HG02884 (cell line): ENCODE data around the gene TRAF3.
A peak's percentile ranks its signal among the peaks of the same experiment; 100 is the strongest.
"Not testable (repeated sequence)": the region's sequence is repeated elsewhere in the genome, so short reads cannot be mapped to it uniquely, and the experiment has no call there.

ENCODE experiments used
- ATAC-seq: cut with Tn5 transposase; IDR thresholded peaks from one replicate; pipeline ENCODE4 v1.9.1; 2021; ENCODE audit warnings: mild to moderate bottlenecking, moderate library complexity; ENCODE audit not compliant: unreplicated experiment

The TRAF3 gene

GRCh38 chr14:102751088-102751487, 26.2 kb upstream of the TRAF3 start:
- ATAC-seq = no peak

GRCh38 chr14:102752239-102752847, 24.9 kb upstream of the TRAF3 start:
- no peak for ATAC-seq

- ATAC-seq = no peak
These were observed 22.6 kb upstream of the TRAF3 start for GRCh38 chr14:102754370-102755262.

GRCh38 chr14:102757646-102758045, 19.6 kb upstream of the TRAF3 start:
- no peak for ATAC-seq

- no peak for ATAC-seq
These were observed 19.2 kb upstream of the TRAF3 start for GRCh38 chr14:102758087-102758486.

GRCh38 chr14:102759456-102760187, 17.6 kb upstream of the TRAF3 start:
- no peak for ATAC-seq

GRCh38 chr14:102760496-102761193, 16.6 kb upstream of the TRAF3 start:
- ATAC-seq = no peak

GRCh38 chr14:102761206-102761605, 16.0 kb upstream of the TRAF3 start:
- ATAC-seq = no peak

- peak; percentile 60 for ATAC-seq
These were observed 13.0 kb upstream of the TRAF3 start for GRCh38 chr14:102764220-102764671.

GRCh38 chr14:102765770-102766169, 11.5 kb upstream of the TRAF3 start:
- not testable (repeated sequence) for ATAC-seq

- ATAC-seq = peak; percentile 67
These were observed 8.8 kb upstream of the TRAF3 start for GRCh38 chr14:102768223-102769048.

GRCh38 chr14:102769049-102769327, 8.3 kb upstream of the TRAF3 start:
- ATAC-seq = no peak

GRCh38 chr14:102770147-102771123, 6.8 kb upstream of the TRAF3 start:
- ATAC-seq = no peak

GRCh38 chr14:102771144-102771543, 6.1 kb upstream of the TRAF3 start:
- ATAC-seq = no peak

GRCh38 chr14:102772781-102773570, 4.3 kb upstream of the TRAF3 start:
- no peak for ATAC-seq

GRCh38 chr14:102774391-102775153, 2.7 kb upstream of the TRAF3 start:
- ATAC-seq = no peak
